Astrocyte (in vitro differentiated cells and primary cell): ENCODE results near the gene PLG.

ENCODE experiments used
- EZH2 ChIP-seq: IDR thresholded peaks from 2 replicates; pipeline ENCODE4 v1.6.1; 2012; ENCODE audit warnings: mild to moderate bottlenecking, low read length, inconsistent platforms; ENCODE audit not compliant: insufficient read depth
- TF ChIP-seq, protein P1 (sequence below): IDR thresholded peaks from 2 replicates; pipeline ENCODE4 v1.5.1; 2011; ENCODE audit warnings: low read depth, mild to moderate bottlenecking, inconsistent platforms, low read length, moderate library complexity; ENCODE audit not compliant: insufficient read depth

GRCh38 chr6:160782228-160782627, 80.2 kb downstream of the PLG start:
- TF ChIP-seq, protein P1, sequence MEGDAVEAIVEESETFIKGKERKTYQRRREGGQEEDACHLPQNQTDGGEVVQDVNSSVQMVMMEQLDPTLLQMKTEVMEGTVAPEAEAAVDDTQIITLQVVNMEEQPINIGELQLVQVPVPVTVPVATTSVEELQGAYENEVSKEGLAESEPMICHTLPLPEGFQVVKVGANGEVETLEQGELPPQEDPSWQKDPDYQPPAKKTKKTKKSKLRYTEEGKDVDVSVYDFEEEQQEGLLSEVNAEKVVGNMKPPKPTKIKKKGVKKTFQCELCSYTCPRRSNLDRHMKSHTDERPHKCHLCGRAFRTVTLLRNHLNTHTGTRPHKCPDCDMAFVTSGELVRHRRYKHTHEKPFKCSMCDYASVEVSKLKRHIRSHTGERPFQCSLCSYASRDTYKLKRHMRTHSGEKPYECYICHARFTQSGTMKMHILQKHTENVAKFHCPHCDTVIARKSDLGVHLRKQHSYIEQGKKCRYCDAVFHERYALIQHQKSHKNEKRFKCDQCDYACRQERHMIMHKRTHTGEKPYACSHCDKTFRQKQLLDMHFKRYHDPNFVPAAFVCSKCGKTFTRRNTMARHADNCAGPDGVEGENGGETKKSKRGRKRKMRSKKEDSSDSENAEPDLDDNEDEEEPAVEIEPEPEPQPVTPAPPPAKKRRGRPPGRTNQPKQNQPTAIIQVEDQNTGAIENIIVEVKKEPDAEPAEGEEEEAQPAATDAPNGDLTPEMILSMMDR, result no peak
- no peak for TF ChIP-seq EZH2
